Natural killer cell (primary cell): ENCODE data around the gene MOSPD3. TPM values are rescaled to one million over a fixed set of nuclear protein-coding genes. Genes with fewer than 3 reads are reported as not detected.

Experiments used
- ATAC-seq, 3 donors: fragments of 150-1000 bp in 2 of 3; fragments of 200-7000 bp in 1 of 3; cut with Tn5 transposase; 1 replicate in 1 of 3; 2 replicates in 2 of 3; pipeline ENCODE4 v1.10.0; 2021; ENCODE audit warnings: mild to moderate bottlenecking in 2 of 3, moderate library complexity in 2 of 3
- DNase-seq, 2 donors: peaks; one replicate each; pipeline versions ENCODE4 v3.0.0 to v3.0.0-alpha.2; 2013 to 2021; ENCODE audit warnings: mixed read lengths in 1 of 2
- H3K27ac ChIP-seq: one replicate; pipeline ENCODE4 v1.5.1; 2013; ENCODE audit warnings: mild to moderate bottlenecking, low read length
- H3K27me3 ChIP-seq: one replicate; pipeline ENCODE4 v1.6.1; 2013; ENCODE audit warnings: low read length; ENCODE audit not compliant: control insufficient read depth, insufficient read depth
- H3K36me3 ChIP-seq: one replicate; pipeline ENCODE4 v1.6.1; 2013; ENCODE audit warnings: low read length; ENCODE audit not compliant: control insufficient read depth, insufficient read depth
- H3K4me1 ChIP-seq: one replicate; pipeline ENCODE4 v1.6.1; 2013; ENCODE audit warnings: low read length; ENCODE audit not compliant: control insufficient read depth, insufficient read depth
- H3K4me3 ChIP-seq: one replicate; pipeline ENCODE4 v1.5.1; 2013; ENCODE audit warnings: low read length
- H3K9me3 ChIP-seq: one replicate; pipeline ENCODE4 v1.6.1; 2013; ENCODE audit warnings: low read length; ENCODE audit not compliant: control insufficient read depth, insufficient read depth
- H3K27ac Mint-ChIP-seq, 2 donors: one replicate each; pipeline ENCODE4 v1.8.0; 2022; ENCODE audit warnings: mild to moderate bottlenecking in 2 of 2, mixed read lengths in 2 of 2, moderate library complexity in 1 of 2
- H3K27me3 Mint-ChIP-seq, 2 donors: one replicate each; pipeline ENCODE4 v1.8.0; 2022; ENCODE audit warnings: low read depth in 2 of 2, mixed read lengths in 2 of 2
- H3K36me3 Mint-ChIP-seq: one replicate; pipeline ENCODE4 v1.8.0; 2022; ENCODE audit warnings: mixed read lengths
- H3K4me1 Mint-ChIP-seq, 2 donors: one replicate each; pipeline ENCODE4 v1.8.0; 2022; ENCODE audit warnings: mixed read lengths in 2 of 2
- H3K4me3 Mint-ChIP-seq: one replicate; pipeline ENCODE4 v1.8.0; 2022; ENCODE audit warnings: mild to moderate bottlenecking, moderate library complexity, mixed read lengths
- H3K9me3 Mint-ChIP-seq, 2 donors: one replicate each; pipeline ENCODE4 v1.8.0; 2022; ENCODE audit warnings: mixed read lengths in 2 of 2
- WGBS: methylation state at CpG from one replicate; pipeline ENCODE4 v1.1.7; 2013; ENCODE audit warnings: missing lambda C conversion rate; ENCODE audit not compliant: insufficient coverage; 5-methylcytosine and 5-hydroxymethylcytosine counted together
- intact Hi-C: fragments of 100-400 bp; cut with micrococcal nuclease; formaldehyde crosslinking; loops from one replicate; pipeline ENCODE4 v1.14.2; 2022
- total RNA-seq, 4 donors: library from RNA; stranded (reverse); fragments of 120-200 nt in 1 of 4; gene quantifications; one replicate each; pipeline versions ENCODE4 v1.2.3 to v1.2.4, GENCODE V29; 2013 to 2022
- TF ChIP-seq, protein P1 (sequence below): fragments of 200-600 bp; IDR thresholded peaks from one replicate; pipeline ENCODE4 v1.8.0; 2022; ENCODE audit warnings: antibody characterized with exemption

MOSPD3 gene
- total RNA-seq, 3 donors from 2014 or later (not counting 1 experiment from before 2014, with no cell fraction given): 14.5 to 15.9 (median 15.5) TPM

DNA sequence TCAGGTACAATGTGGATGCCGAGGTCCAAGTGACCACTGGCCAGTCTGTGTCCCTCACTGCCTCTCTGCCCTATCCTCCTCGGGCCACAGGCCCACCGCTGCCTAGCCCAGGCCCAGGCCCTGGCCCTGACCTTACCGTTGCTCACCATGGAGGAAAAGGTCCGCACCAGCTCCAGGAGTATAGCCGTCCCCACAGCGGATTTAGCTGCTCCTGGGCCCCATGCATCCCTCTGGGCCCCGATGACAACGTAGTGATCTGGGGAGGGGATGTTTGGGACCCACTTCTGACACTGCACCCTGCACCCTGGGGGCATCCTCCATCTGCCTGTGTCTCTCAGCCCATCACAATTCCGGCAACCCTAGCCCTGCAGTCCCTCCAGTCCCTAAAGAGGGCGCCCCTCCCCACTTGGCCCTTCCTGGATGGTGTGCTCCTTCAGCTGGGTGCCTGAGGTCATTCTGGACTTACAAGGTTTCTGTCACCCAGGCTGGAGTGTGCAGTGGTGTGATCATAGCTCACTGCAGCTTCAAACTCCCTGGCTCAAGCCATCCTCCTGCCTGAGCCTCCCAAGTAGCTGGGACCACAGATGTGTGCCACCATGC, 16.9 kb downstream of the MOSPD3 start:
- Histone ChIP-seq H3K27ac (no peak overlapping the region), H3K4me3 (no peak overlapping the region), H3K27me3 (no peaks in the 10 kb centered on the region), H3K9me3 (no peaks in the 10 kb centered on the region), H3K4me1 (peaks cover 33% of the 10 kb centered on the region), H3K36me3 (no peaks in the 10 kb centered on the region)
- H3K4me3 Mint-ChIP-seq: no peak overlapping the region
- peaks cover 10 to 49% of the 10 kb centered on the region in 2 donors for H3K4me1 Mint-ChIP-seq
- TF ChIP-seq, protein P1, sequence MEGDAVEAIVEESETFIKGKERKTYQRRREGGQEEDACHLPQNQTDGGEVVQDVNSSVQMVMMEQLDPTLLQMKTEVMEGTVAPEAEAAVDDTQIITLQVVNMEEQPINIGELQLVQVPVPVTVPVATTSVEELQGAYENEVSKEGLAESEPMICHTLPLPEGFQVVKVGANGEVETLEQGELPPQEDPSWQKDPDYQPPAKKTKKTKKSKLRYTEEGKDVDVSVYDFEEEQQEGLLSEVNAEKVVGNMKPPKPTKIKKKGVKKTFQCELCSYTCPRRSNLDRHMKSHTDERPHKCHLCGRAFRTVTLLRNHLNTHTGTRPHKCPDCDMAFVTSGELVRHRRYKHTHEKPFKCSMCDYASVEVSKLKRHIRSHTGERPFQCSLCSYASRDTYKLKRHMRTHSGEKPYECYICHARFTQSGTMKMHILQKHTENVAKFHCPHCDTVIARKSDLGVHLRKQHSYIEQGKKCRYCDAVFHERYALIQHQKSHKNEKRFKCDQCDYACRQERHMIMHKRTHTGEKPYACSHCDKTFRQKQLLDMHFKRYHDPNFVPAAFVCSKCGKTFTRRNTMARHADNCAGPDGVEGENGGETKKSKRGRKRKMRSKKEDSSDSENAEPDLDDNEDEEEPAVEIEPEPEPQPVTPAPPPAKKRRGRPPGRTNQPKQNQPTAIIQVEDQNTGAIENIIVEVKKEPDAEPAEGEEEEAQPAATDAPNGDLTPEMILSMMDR: no peak
- ATAC-seq (no peak), DNase-seq (peak in 1 of 2 donors; percentile 46)
- intact Hi-C loops: no loop called here
- H3K27me3 Mint-ChIP-seq: no peaks in the 10 kb centered on the region
- 85% methylated on average over 11 of the region's 11 CpGs for WGBS
- peak overlapping the region; percentile 68 to 70 for H3K27ac Mint-ChIP-seq
- H3K36me3 Mint-ChIP-seq: no peaks in the 10 kb centered on the region
- H3K9me3 Mint-ChIP-seq: no peaks in the 10 kb centered on the region

DNA sequence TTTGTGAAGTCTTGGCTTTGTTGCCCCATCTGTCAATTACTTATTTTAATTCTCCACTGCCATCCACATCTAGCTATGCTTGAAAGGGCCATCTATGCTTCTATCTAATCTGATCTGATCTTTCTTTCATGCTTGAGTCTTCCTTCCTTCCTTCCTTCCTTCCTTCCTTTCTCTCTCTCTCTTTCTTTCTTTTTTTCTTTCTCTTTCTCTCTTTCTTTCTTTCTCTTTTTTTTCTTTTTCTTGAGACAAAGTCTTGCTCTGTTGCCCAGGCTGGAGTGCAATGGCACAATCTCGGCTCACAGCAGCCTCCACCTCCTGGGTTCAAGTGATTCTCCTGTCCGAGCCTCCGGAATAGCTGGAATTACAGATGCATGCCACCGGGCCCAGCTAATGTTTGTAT, 17.7 kb downstream of the MOSPD3 start:
- no peaks in the 10 kb centered on the region for H3K36me3 Mint-ChIP-seq
- TF ChIP-seq, protein P1: no peak
- Histone ChIP-seq H3K27me3 (no peaks in the 10 kb centered on the region), H3K9me3 (no peaks in the 10 kb centered on the region), H3K4me1 (peaks cover 34% of the 10 kb centered on the region), H3K4me3 (no peak overlapping the region), H3K36me3 (no peaks in the 10 kb centered on the region), H3K27ac (no peak overlapping the region)
- H3K9me3 Mint-ChIP-seq: no peaks in the 10 kb centered on the region
- peaks cover 11 to 48% of the 10 kb centered on the region in 2 donors for H3K4me1 Mint-ChIP-seq
- H3K4me3 Mint-ChIP-seq: no peak overlapping the region
- DNase-seq: no peak
- 97% methylated on average over 4 of the region's 4 CpGs for WGBS
- ATAC-seq: no peak
- H3K27me3 Mint-ChIP-seq: peaks cover 0 to 4% of the 10 kb centered on the region in 2 donors
- peak overlapping the region in 1 of 2 donors; percentile 7 for H3K27ac Mint-ChIP-seq
- intact Hi-C loops: loop anchor here (5.0 kb wide), 2 partner anchors 42 to 62 kb away; partner anchors contain the start of genes GIGYF1 and GNB2

DNA sequence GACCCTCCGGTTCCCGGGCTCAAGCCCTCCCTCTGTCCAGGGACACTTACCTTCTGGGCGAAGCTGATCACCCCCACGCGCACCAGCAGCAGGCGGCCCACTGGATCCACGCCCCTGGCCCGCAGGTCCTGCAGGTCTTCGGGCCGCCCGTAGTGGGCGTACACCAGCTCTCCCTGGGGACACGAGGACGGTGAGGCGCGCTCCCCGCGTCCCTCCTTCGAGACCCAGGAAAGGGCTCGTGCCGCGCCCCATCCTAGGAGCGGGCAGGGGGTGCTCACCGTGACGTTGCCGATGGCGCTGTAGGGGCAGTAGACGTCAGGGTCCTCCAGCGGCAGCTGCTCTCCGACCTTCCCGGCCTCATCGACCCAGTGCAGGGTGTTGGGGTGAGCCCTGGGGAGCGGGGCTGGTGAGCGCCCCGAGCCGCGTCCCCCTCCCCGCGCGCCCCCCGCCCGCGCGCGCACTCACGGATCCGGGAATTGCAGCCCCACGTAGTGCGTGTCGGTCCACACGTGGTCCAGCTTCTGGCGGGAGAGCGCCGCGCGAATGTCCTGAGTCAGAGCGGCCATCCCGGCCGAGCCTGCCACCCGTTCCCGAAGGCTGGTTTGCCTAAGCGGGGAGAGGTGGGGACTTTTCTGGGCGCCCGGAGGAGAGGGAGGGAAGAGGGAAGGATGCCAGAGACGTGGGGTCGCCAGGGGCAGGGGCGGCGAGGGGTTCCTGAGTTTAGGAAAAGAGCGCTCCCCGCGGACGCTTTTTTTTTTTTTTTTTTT, 20.8 kb downstream of the MOSPD3 start:
- DNase-seq (peak; percentile 37 to 78), ATAC-seq (peak; percentile 77 to 81 (median 79))
- TF ChIP-seq, protein P1: peak; percentile 31
- no peaks in the 10 kb centered on the region for H3K9me3 Mint-ChIP-seq
- H3K36me3 Mint-ChIP-seq: no peaks in the 10 kb centered on the region
- H3K27me3 ChIP-seq: no peaks in the 10 kb centered on the region
- no peaks in the 10 kb centered on the region for H3K36me3 ChIP-seq
- H3K4me1 ChIP-seq: peaks cover 14% of the 10 kb centered on the region
- H3K4me3 Mint-ChIP-seq: peak overlapping the region; percentile 86
- H3K27me3 Mint-ChIP-seq: peaks cover 0 to 4% of the 10 kb centered on the region in 2 donors
- H3K4me3 ChIP-seq: peak overlapping the region; percentile 88
- intact Hi-C loops: loop anchor here (5.0 kb wide), 2 partner anchors 39 to 59 kb away; partner anchors contain the start of genes GIGYF1 and GNB2
- peaks cover 11 to 32% of the 10 kb centered on the region in 2 donors for H3K4me1 Mint-ChIP-seq
- H3K27ac ChIP-seq: peak overlapping the region; percentile 56
- no peaks in the 10 kb centered on the region for H3K9me3 ChIP-seq
- 1% methylated on average over 72 of the region's 72 CpGs for WGBS
- H3K27ac Mint-ChIP-seq: peak overlapping the region in 1 of 2 donors; percentile 34
